H1 (cell line): ENCODE data around the gene SRSF9.
"Not testable (repeated sequence)": the region's sequence is repeated elsewhere in the genome, so short reads cannot be mapped to it uniquely, and the experiment has no call there.

Experiments
- BRCA1 ChIP-seq: IDR thresholded peaks from 2 replicates; pipeline ENCODE4 v1.6.1; 2012; ENCODE audit warnings: low read depth, low read length, improper control_type of control experiment
- CEBPB ChIP-seq: IDR thresholded peaks from 2 replicates; pipeline ENCODE4 v1.6.1; 2012; ENCODE audit warnings: low read depth, low read length
- CHD1 ChIP-seq: IDR thresholded peaks from 2 replicates; pipeline ENCODE4 v1.6.1; 2012; ENCODE audit warnings: low read depth, low read length, improper control_type of control experiment
- CHD2 ChIP-seq: IDR thresholded peaks from 2 replicates; pipeline ENCODE4 v1.6.1; 2012; ENCODE audit warnings: low read length, improper control_type of control experiment
- CTCF ChIP-seq, 3 experiments: IDR thresholded peaks; 1 replicate in 2 of 3; 2 replicates in 1 of 3; pipeline versions ENCODE4 v1.5.1 to v1.6.1; 2011; ENCODE audit warnings: low read length in 3 of 3, mild to moderate bottlenecking in 3 of 3, inconsistent platforms in 2 of 3, low read depth in 1 of 3, moderate library complexity in 1 of 3; ENCODE audit not compliant: insufficient read depth in 1 of 3; ENCODE audit errors: control extremely low read depth in 1 of 3
- EZH2 ChIP-seq: fragments of 200-600 bp; sonication (generic); IDR thresholded peaks from 2 replicates; pipeline ENCODE4 v1.7.1; 2012; ENCODE audit warnings: low read depth, mild to moderate bottlenecking, moderate library complexity, low read length, inconsistent platforms; ENCODE audit not compliant: severe bottlenecking
- JUND ChIP-seq: IDR thresholded peaks from 2 replicates; pipeline ENCODE4 v1.6.1; 2011; ENCODE audit warnings: mild to moderate bottlenecking, improper control_type of control experiment, low read length
- POLR2A ChIP-seq, 2 experiments: IDR thresholded peaks; 1 replicate in 1 of 2; 2 replicates in 1 of 2; pipeline ENCODE4 v1.6.1; 2011; ENCODE audit warnings: low read depth in 2 of 2, low read length in 2 of 2, mild to moderate bottlenecking in 2 of 2; ENCODE audit errors: control extremely low read depth in 1 of 2
- POLR2AphosphoS5 ChIP-seq: IDR thresholded peaks from 2 replicates; pipeline ENCODE4 v1.6.1; 2011; ENCODE audit warnings: low read depth, low read length
- RBBP5 ChIP-seq: IDR thresholded peaks from 2 replicates; pipeline ENCODE4 v1.7.1; 2012; ENCODE audit warnings: low read depth, mild to moderate bottlenecking, inconsistent platforms, low read length, moderate library complexity, borderline replicate concordance
- RFX5 ChIP-seq: IDR thresholded peaks from 2 replicates; pipeline ENCODE4 v1.6.1; 2011; ENCODE audit warnings: low read depth, low read length, improper control_type of control experiment, borderline replicate concordance
- SUZ12 ChIP-seq: fragments of 200-600 bp; sonication (generic); IDR thresholded peaks from 2 replicates; pipeline ENCODE4 v1.6.1; 2012; ENCODE audit warnings: mild to moderate bottlenecking, inconsistent platforms, low read length, moderate library complexity, mixed read lengths
- TAF1 ChIP-seq: IDR thresholded peaks from 2 replicates; pipeline ENCODE4 v1.6.1; 2011; ENCODE audit warnings: mild to moderate bottlenecking, low read depth, low read length
- USF2 ChIP-seq: IDR thresholded peaks from 2 replicates; pipeline ENCODE4 v1.6.1; 2011; ENCODE audit warnings: low read length, improper control_type of control experiment

- not testable (repeated sequence) for TF ChIP-seq CTCF (IDR thresholded peaks at IDR 0.05; ENCODE audit: control extremely low read depth in 1 of 3, insufficient read depth in 1 of 3, low read depth in 1 of 3, low read length in 3 of 3); SUZ12; CHD1; TAF1; POLR2A (IDR thresholded peaks at IDR 0.05; ENCODE audit: control extremely low read depth in 1 of 2, low read depth in 2 of 2, low read length in 2 of 2); JUND; EZH2; USF2; CHD2; RFX5; POLR2AphosphoS5; BRCA1; CEBPB; RBBP5
Observed at GRCh38 chr12:120452524-120452923, 17.0 kb downstream of the SRSF9 start.
